ENCODE results near the gene GATAD2A.

DNA sequence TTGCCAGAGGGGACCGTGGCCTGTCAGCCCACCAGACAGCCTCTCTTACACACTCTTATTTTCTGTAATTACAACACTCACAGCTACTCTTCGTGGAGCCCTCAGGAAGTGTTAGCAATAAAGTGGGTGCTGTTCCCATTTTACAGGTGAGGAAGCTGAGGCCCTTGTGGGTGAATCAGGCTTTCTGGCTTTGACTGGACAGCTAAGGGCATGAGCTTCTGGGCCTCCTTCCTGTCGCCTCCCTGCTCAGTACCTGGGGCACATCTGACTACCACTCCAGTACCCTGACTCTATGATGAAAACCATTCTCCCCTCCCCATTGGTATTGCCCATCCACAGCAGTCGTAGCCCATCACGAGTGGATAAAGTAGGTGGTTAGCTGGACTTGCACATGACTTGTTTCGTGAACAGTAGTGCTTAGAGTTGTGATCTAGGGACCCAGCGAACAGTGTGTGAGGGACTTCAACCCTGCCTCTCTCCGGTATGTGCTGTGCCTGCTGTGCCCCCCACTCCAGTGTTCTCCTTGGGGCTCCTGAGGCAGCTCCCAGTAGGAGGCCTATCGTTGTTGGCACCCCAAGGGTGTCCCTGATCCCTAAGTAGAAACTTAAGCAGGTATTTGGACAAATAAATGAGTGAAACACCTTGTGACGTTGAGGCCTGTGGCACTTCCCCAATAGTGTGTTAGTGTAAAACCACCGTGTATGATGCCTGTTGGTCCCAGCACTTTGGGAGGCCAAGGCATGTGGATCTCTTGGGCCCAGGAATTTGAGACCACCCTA is 38.6 kb downstream of the GATAD2A start:
- TF ChIP-seq YY1 (IDR thresholded peaks at IDR 0.05; ENCODE audit: insufficient read depth, insufficient read length): no peak
- TF ChIP-seq ZNF274 (IDR thresholded peaks at IDR 0.05; ENCODE audit: low read depth, low read length): no peak

Data from NT2/D1 (cell line).